ENCODE data around the gene CIC. TPM values are rescaled to one million over a fixed set of nuclear protein-coding genes. Genes with fewer than 3 reads are reported as not detected.

CIC gene
- polyA plus RNA-seq, 3 donors: 0.62 to 42.2 (median 0.87) TPM

GRCh38 chr19:42312370-42312769 is 43.3 kb downstream of the CIC start:
- 96% methylated on average over 4 of the region's 5 CpGs for whole genome bisulfite sequencing (ENCODE audit: insufficient coverage)
- Mint-ChIP-seq H3K36me3 (peaks cover 0 to 6% of the 10 kb centered on the region in 2 donors), H3K4me1 (peaks cover 23% of the 10 kb centered on the region), H3K27ac (no peak overlapping the region), H3K27me3 (ENCODE audit: low read depth in 3 of 3) (peaks cover 45 to 57% (median 49%) of the 10 kb centered on the region in 3 donors), H3K4me3 (peak overlapping the region in 1 of 2 donors; percentile 84), H3K9me3 (peaks cover 0 to 7% (median 2%) of the 10 kb centered on the region in 7 donors)
- intact Hi-C loops (cut with micrococcal nuclease): no loop called here
- no peak overlapping the region for H2AFZ ChIP-seq (ENCODE audit: insufficient read depth, low read depth, low read length, poor library complexity, severe bottlenecking)
- no peaks in the 10 kb centered on the region for H3K79me2 ChIP-seq (ENCODE audit: insufficient read depth, low read length)
- no peaks in the 10 kb centered on the region for H4K20me1 ChIP-seq (ENCODE audit: insufficient read depth, low read length)
- no peak overlapping the region for H3K4me2 ChIP-seq (replicated peaks; ENCODE audit: extremely low read depth, low read length, poor library complexity, severe bottlenecking)
- peaks cover 0 to 9% of the 10 kb centered on the region in 2 donors for H3K9me3 ChIP-seq (replicated peaks in 1 of 2; ENCODE audit: control insufficient read depth in 1 of 2, insufficient read depth in 1 of 2, low read length in 2 of 2)
- no peak for TF ChIP-seq CTCF (IDR thresholded peaks at IDR 0.05)
- peaks cover 21 to 25% of the 10 kb centered on the region in 2 donors for H3K4me1 ChIP-seq (ENCODE audit: control insufficient read depth in 1 of 2, insufficient read depth in 2 of 2, low read length in 2 of 2)
- H3K36me3 ChIP-seq (replicated peaks in 1 of 2; ENCODE audit: control insufficient read depth in 1 of 2, insufficient read depth in 2 of 2, low read length in 2 of 2): no peaks in the 10 kb centered on the region
- no peak overlapping the region for H3K27ac ChIP-seq (ENCODE audit: low read depth in 1 of 2, low read length in 2 of 2)
- H3K27me3 ChIP-seq (ENCODE audit: control insufficient read depth in 2 of 2, insufficient read depth in 2 of 2, low read length in 2 of 2): peaks cover 16 to 41% of the 10 kb centered on the region in 2 donors
- DNase-seq: no peak
- H3K4me3 ChIP-seq (replicated peaks in 1 of 3; ENCODE audit: low read depth in 2 of 3, low read length in 3 of 3): no peak overlapping the region
- H3K9ac ChIP-seq (ENCODE audit: insufficient read depth, low read length, poor library complexity, severe bottlenecking): no peak overlapping the region

- H3K27ac Mint-ChIP-seq: peak within 1 kb of the TSS in 1 of 7 donors; percentile 11
These were observed 44.2 kb downstream of the CIC start, which contains the start of gene TMEM145 for GRCh38 chr19:42313096-42313839. TSS of gene TMEM145 (plus strand) at chr19:42313309. CDS start at chr19:42313377, 68 bp downstream.

More at GRCh38 chr19:42313096-42313839, 44.2 kb downstream of the CIC start, which contains the start of gene TMEM145:
- Histone ChIP-seq H3K9me3 (replicated peaks in 1 of 2; ENCODE audit: control insufficient read depth in 1 of 2, insufficient read depth in 1 of 2, low read length in 2 of 2) (peaks cover 0 to 9% of the 10 kb centered on the region in 2 donors), H3K4me2 (replicated peaks; ENCODE audit: extremely low read depth, low read length, poor library complexity, severe bottlenecking) (peak within 1 kb of the TSS; percentile 65), H3K4me3 (replicated peaks in 1 of 3; ENCODE audit: low read depth in 2 of 3, low read length in 3 of 3) (peak within 1 kb of the TSS in 1 of 3 experiments; percentile 56), H3K36me3 (replicated peaks in 1 of 2; ENCODE audit: control insufficient read depth in 1 of 2, insufficient read depth in 2 of 2, low read length in 2 of 2) (no peaks in the 10 kb centered on the region), H3K27ac (ENCODE audit: low read depth in 1 of 2, low read length in 2 of 2) (no peak within 1 kb of the TSS), H3K9ac (ENCODE audit: insufficient read depth, low read length, poor library complexity, severe bottlenecking) (no peak within 1 kb of the TSS), H2AFZ (ENCODE audit: insufficient read depth, low read depth, low read length, poor library complexity, severe bottlenecking) (no peak within 1 kb of the TSS), H3K4me1 (ENCODE audit: control insufficient read depth in 1 of 2, insufficient read depth in 2 of 2, low read length in 2 of 2) (peaks cover 21 to 25% of the 10 kb centered on the region in 2 donors), H3K27me3 (ENCODE audit: control insufficient read depth in 2 of 2, insufficient read depth in 2 of 2, low read length in 2 of 2) (peaks cover 16 to 41% of the 10 kb centered on the region in 2 donors), H3K79me2 (ENCODE audit: insufficient read depth, low read length) (no peaks in the 10 kb centered on the region), H4K20me1 (ENCODE audit: insufficient read depth, low read length) (no peaks in the 10 kb centered on the region)
- intact Hi-C loops (cut with micrococcal nuclease): no loop called here
- DNase-seq: peak in 1 of 3 donors; percentile 31
- TF ChIP-seq CTCF (IDR thresholded peaks at IDR 0.05): no peak
- peak within 1 kb of the TSS; percentile 51 to 84 for H3K4me3 Mint-ChIP-seq
- H3K9me3 Mint-ChIP-seq: peaks cover 0 to 7% (median 2%) of the 10 kb centered on the region in 7 donors
- WGBS (ENCODE audit: insufficient coverage): under 1% methylated on average over 67 of the region's 67 CpGs
- H3K4me1 Mint-ChIP-seq: peaks cover 25% of the 10 kb centered on the region
- peaks cover 47 to 55% (median 49%) of the 10 kb centered on the region in 3 donors for H3K27me3 Mint-ChIP-seq (ENCODE audit: low read depth in 3 of 3)
- H3K36me3 Mint-ChIP-seq: peaks cover 0 to 6% of the 10 kb centered on the region in 2 donors

All from CD14-positive monocyte (primary cell).